HCT116 (cell line): ENCODE results near the gene TMIGD2.

Experiments used
- EZH2 ChIP-seq: fragments of 200-600 bp; sonication (generic); IDR thresholded peaks from 2 replicates; pipeline ENCODE4 v1.6.1; 2017; ENCODE audit warnings: antibody characterized with exemption, mixed run types
- JUND ChIP-seq: IDR thresholded peaks from 2 replicates; pipeline ENCODE4 v1.6.1; 2012
- MAX ChIP-seq: IDR thresholded peaks from 2 replicates; pipeline ENCODE4 v1.6.1; 2012
- POLR2A ChIP-seq: IDR thresholded peaks from 2 replicates; pipeline ENCODE4 v1.7.0; 2011; ENCODE audit warnings: borderline replicate concordance; ENCODE audit not compliant: insufficient read depth, insufficient read length; ENCODE audit errors: extremely low read depth
- POLR2AphosphoS5 ChIP-seq: IDR thresholded peaks from 2 replicates; pipeline ENCODE4 v1.6.1; 2011; ENCODE audit warnings: mild to moderate bottlenecking, low read depth, low read length, moderate library complexity
- RAD21 ChIP-seq: IDR thresholded peaks from 2 replicates; pipeline ENCODE4 v1.6.1; 2012; ENCODE audit warnings: low read depth, mild to moderate bottlenecking
- SIN3A ChIP-seq: IDR thresholded peaks from 2 replicates; pipeline ENCODE4 v1.6.1; 2012; ENCODE audit warnings: low read depth
- TCF7L2 ChIP-seq: IDR thresholded peaks from 2 replicates; pipeline ENCODE4 v1.7.0; 2011; ENCODE audit warnings: borderline replicate concordance, inconsistent platforms; ENCODE audit not compliant: insufficient read depth, insufficient read length; ENCODE audit errors: extremely low read depth
- TF ChIP-seq, protein P1 (sequence below), 3 experiments: fragments of 200-600 bp in 1 of 3; sonication (generic) in 1 of 3; IDR thresholded peaks in 2 of 3; conservative IDR thresholded peaks in 1 of 3; 2 replicates each; pipeline ENCODE4 v1.5.1; 2012 to 2017; ENCODE audit warnings: low read depth in 2 of 3, low read length in 2 of 3, antibody characterized with exemption in 1 of 3, borderline replicate concordance in 1 of 3, control low read depth in 1 of 3, mild to moderate bottlenecking in 1 of 3, mixed read lengths in 1 of 3, mixed run types in 1 of 3, moderate library complexity in 1 of 3; ENCODE audit not compliant: insufficient read depth in 1 of 3
- TF ChIP-seq, protein P2 (sequence below): IDR thresholded peaks from 2 replicates; pipeline ENCODE4 v1.6.1; 2012; ENCODE audit warnings: low read depth

- no peak for TF ChIP-seq RAD21
- TF ChIP-seq POLR2A = no peak
- TF ChIP-seq, protein P1, sequence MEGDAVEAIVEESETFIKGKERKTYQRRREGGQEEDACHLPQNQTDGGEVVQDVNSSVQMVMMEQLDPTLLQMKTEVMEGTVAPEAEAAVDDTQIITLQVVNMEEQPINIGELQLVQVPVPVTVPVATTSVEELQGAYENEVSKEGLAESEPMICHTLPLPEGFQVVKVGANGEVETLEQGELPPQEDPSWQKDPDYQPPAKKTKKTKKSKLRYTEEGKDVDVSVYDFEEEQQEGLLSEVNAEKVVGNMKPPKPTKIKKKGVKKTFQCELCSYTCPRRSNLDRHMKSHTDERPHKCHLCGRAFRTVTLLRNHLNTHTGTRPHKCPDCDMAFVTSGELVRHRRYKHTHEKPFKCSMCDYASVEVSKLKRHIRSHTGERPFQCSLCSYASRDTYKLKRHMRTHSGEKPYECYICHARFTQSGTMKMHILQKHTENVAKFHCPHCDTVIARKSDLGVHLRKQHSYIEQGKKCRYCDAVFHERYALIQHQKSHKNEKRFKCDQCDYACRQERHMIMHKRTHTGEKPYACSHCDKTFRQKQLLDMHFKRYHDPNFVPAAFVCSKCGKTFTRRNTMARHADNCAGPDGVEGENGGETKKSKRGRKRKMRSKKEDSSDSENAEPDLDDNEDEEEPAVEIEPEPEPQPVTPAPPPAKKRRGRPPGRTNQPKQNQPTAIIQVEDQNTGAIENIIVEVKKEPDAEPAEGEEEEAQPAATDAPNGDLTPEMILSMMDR (IDR thresholded peaks at IDR 0.05 in 2 of 3, conservative IDR thresholded peaks at IDR 0.05 in 1 of 3; ENCODE audit: borderline replicate concordance in 1 of 3, insufficient read depth in 1 of 3, low read depth in 2 of 3, low read length in 2 of 3) = no peak
- TF ChIP-seq EZH2 = no peak
- TF ChIP-seq MAX = no peak
- TF ChIP-seq, protein P2, sequence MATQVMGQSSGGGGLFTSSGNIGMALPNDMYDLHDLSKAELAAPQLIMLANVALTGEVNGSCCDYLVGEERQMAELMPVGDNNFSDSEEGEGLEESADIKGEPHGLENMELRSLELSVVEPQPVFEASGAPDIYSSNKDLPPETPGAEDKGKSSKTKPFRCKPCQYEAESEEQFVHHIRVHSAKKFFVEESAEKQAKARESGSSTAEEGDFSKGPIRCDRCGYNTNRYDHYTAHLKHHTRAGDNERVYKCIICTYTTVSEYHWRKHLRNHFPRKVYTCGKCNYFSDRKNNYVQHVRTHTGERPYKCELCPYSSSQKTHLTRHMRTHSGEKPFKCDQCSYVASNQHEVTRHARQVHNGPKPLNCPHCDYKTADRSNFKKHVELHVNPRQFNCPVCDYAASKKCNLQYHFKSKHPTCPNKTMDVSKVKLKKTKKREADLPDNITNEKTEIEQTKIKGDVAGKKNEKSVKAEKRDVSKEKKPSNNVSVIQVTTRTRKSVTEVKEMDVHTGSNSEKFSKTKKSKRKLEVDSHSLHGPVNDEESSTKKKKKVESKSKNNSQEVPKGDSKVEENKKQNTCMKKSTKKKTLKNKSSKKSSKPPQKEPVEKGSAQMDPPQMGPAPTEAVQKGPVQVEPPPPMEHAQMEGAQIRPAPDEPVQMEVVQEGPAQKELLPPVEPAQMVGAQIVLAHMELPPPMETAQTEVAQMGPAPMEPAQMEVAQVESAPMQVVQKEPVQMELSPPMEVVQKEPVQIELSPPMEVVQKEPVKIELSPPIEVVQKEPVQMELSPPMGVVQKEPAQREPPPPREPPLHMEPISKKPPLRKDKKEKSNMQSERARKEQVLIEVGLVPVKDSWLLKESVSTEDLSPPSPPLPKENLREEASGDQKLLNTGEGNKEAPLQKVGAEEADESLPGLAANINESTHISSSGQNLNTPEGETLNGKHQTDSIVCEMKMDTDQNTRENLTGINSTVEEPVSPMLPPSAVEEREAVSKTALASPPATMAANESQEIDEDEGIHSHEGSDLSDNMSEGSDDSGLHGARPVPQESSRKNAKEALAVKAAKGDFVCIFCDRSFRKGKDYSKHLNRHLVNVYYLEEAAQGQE = no peak
- TF ChIP-seq JUND = no peak
- no peak for TF ChIP-seq SIN3A
- no peak for TF ChIP-seq POLR2AphosphoS5
- no peak for TF ChIP-seq TCF7L2
Measured at GRCh38 chr19:4350726-4351125, 48.5 kb upstream of the TMIGD2 start.
